ENCODE results near the gene EPHA2.

EPHA2 gene

GRCh38 chr1:16149146-16149545 lies 6.7 kb downstream of the EPHA2 start:
- no peak for DNase-seq

- no peak for DNase-seq
These were observed 7.4 kb downstream of the EPHA2 start for GRCh38 chr1:16148329-16149092.

DNA sequence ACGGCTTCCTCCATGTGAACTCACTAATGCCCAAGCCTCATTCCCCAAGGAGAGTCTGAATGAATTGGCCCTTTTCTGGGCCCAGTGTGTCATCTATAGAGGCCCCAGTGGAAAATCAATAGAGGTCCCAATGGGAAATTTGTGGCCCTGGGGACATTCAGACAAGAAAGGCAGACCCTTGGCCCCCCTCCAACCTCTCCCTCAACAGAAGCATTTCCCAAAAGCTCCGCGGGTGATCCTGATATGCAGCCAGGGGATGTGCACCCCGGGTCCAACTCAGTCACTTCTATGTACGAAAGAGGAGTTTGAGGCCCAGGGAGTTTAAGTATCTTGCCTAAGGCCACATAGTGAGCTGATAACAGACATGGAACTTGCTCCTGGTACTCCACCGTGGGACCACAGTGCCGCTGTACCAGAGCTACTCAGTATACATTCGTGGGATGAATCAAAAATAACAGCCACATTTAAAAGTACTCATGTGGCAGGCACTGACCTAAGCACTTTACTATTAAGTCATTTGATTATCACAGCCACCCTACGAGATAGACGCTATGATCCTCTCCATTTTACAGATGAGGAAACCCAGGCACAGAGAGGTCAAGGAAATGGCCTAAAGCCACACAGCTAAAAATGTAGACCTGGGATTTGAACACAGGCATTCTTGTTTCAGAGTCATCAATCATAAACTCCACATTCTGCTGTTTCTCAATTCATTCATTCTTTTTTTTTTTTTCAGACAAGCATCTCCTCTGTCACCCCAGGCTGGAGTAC lies 8.5 kb downstream of the EPHA2 start:
- no peak for DNase-seq

- DNase-seq = no peak
These were observed 9.4 kb downstream of the EPHA2 start for GRCh38 chr1:16146279-16147155.

DNA sequence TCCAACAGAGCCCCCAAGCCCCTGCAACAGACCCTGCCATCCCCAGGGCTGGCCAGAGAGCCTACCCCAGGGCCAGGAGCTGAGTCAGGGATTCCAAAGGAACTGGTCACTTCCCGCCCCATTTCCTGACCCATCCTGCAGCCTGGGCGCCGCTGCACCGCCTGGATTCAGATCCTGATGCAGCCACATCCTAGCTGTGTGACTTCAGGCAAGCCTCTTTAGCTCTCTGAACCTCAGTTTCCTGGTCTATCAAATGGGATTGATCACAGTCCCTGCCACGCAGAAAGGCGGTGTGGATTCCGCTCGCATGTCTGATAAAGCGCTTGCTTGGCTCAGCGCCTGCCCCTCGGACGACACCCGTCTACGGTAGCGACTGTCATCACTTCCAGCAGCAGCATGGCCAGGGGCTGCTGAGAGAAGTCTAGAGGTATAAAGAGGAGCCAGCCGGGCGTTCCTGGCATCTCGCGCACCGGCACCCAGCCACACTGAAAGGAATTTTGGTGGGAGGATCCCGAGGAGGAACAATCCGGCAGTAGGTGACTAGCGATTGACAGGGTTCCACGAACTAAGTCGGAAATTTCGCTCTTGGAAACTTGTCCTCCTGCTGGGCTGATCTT lies 10.1 kb downstream of the EPHA2 start:
- no peak for DNase-seq

GRCh38 chr1:16145030-16145661 lies 10.7 kb downstream of the EPHA2 start:
- DNase-seq = no peak

GRCh38 chr1:16144325-16145029 lies 11.4 kb downstream of the EPHA2 start:
- no peak for DNase-seq

- DNase-seq = no peak
These were observed 12.1 kb downstream of the EPHA2 start for GRCh38 chr1:16143566-16144324.

GRCh38 chr1:16143005-16143565 lies 12.8 kb downstream of the EPHA2 start:
- DNase-seq = no peak

DNA sequence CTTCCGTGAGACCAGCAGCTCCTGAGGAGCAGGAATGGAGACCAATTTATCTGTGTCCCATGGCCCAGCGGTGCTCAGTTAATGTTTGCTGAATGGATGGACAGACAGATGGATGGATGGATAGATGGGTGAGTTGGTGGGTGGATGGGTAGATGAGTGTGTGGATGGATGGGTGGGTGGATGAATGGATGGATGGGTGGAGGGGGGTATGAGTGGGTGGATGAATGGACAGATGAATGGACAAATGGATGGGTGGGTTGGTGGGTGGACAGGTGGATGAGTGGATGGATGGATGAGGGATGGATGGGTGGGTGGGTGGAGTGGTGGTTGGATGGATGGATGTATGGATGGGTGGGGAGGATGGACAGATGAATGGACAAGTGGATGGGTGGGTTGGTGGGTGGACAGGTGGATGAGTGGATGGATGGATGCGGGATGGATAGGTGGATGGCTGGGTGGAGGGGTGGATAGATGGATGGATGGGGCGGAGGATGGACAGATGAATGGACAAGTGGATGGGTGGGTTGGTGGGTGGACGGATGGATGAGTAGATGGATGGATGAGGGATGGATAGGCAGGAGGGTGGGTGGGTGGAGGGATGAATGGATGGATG lies 13.4 kb downstream of the EPHA2 start:
- no peak for DNase-seq

DNA sequence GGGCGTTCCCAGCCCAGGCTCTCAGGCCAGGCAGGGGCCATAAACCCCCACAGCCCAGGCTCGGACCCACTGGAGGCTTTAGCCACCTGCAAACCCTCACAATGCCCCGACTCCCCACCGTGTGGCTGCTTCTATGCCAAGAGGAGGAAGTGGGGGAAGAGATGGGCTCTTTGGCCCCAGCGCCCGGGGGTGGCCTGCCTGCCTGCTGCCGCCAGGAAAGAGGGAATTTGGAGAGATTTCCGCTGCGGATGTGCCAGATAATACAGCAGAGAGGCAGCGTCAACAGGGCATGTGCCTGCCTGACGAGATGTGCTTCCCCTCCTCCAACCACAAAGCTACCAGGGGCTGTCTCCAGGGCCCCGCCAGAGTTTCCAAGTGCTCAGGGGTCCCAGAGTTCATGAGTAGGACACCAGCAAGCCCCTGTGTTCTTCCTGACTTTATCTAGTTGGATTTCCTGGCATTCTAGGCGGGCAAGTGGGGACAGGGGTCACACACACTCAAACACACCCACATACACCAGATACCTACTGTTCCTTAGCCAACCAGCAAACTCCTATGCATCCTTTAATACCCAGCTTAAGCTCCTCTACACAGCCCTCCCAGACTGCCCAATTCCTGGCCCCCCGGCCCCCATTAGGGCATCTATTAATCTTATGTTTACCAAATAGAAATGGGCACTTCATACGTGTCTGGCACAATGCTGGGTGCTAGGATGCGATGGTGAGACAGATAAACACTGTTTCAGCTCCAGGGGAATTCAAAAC lies 14.1 kb downstream of the EPHA2 start:
- no peak for DNase-seq

DNA sequence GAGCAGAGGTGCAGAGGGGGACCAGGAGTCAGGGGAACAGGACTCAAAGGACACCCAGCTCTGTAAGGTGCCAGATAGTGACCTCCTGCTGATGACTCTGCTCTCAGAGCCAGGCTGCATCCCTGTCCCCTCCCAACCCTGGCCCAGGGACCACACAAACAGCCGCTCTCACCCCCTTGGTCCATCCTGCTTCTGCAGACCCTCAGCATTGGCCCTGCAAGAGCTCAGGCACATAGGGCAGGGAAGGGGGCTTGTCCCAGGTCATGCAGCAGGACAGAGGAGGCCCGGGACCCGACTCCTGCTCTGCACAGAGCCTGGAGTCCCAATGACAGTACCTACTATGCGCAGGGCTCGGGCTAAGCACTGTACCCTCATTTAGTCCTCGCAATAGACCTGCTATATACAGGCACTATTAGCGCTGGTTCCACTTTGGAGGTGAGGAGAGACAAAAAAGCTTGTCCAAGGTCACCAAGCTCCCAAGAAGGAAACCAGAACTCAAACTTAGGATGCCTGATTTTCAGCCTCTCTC lies 15.7 kb downstream of the EPHA2 start:
- no peak for DNase-seq

GRCh38 chr1:16139473-16139962 lies 16.4 kb downstream of the EPHA2 start:
- DNase-seq = no peak

GRCh38 chr1:16138772-16139221 lies 17.1 kb downstream of the EPHA2 start:
- DNase-seq = no peak

GRCh38 chr1:16137890-16138467 lies 17.9 kb downstream of the EPHA2 start:
- DNase-seq = no peak

GRCh38 chr1:16135501-16135900 lies 20.4 kb downstream of the EPHA2 start:
- no peak for DNase-seq

GRCh38 chr1:16134906-16135305 lies 21.0 kb downstream of the EPHA2 start:
- no peak for DNase-seq

GRCh38 chr1:16134066-16134801 lies 21.6 kb downstream of the EPHA2 start:
- no peak for DNase-seq

Measured in AML-193 (cell line).